ENCODE results near the gene ADGRB2.

ADGRB2 gene

GRCh38 chr1:31704271-31705079 is 59.7 kb downstream of the ADGRB2 start:
- peak in 1 of 58 donors; percentile 60 for DNase-seq

- DNase-seq = peak in 50 of 58 donors; percentile 6 to 81 (median 53)
Measured at GRCh38 chr1:31703431-31704270, 60.5 kb downstream of the ADGRB2 start, which contains the start of gene COL16A1. Gene COL16A1 (minus strand): TSS chr1:31704017. CDS start chr1:31702193, 1,824 bp downstream.

GRCh38 chr1:31702836-31703404 is 61.2 kb downstream of the ADGRB2 start:
- DNase-seq = no peak

DNA sequence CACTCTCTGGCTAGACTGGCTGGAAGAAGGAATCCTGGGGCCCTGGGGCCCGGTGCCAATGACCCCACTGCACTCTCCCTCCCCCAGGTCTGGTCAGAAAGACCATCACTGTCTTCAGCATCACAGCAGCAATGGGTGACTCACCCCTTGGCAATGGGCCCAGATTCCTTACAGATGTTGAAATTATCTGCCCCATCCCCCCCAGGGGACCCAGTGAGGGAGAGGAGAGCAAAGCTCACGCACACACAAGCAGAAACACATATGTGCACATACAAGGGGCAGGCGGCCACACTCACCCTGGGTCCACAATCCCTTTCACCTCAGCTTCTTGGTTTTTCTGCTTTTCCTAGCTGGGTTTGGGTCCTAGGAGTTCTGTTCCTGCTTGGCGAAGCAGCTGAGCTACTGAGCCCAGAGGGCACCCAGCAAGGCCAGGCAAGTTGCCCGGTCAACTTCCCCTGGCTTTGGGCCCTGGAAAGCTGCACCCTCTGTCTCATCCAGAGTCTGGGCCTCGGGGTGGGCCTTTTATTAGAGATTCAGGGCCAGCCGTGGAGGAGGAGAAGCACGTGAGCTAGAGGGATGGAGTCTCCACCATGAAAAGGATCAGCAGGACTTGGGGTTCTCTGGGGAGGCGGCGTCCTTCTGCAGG is 62.9 kb downstream of the ADGRB2 start:
- peak; percentile 31 to 97 (median 86) for DNase-seq

- DNase-seq = no peak
Measured at GRCh38 chr1:31700468-31701090, 63.6 kb downstream of the ADGRB2 start.

- no peak for DNase-seq
Measured at GRCh38 chr1:31699341-31699891, 64.7 kb downstream of the ADGRB2 start.

DNA sequence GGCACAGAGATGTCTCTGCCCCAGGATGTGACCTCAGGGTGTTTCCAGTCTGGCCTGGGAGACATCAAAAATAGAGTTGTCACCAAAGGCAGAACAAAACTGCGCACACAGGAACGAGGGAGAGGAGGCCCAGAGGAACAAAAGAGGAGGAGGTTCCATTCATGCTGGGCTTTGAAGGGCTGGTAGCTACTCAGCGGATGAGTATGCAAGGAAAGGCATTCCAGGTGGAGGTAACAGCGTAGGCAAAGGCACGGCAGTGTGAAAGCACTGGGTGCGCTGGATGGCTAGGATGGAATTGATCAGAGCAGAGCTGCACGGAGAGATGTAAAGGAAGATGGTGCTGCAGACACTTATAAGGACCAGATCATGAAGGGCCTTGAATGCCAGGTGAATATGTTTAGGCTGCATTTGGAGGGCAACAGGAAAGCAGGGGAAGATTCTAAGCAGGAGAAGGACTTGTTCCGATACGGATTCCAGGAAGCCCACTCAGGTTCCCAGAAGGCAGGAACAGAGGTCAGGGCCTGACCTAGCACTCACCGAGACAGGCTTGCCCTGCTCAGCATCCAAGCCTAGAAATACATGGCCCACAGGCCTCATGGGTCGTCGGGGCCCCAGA is 66.7 kb downstream of the ADGRB2 start:
- DNase-seq = no peak

GRCh38 chr1:31696242-31696641 is 67.9 kb downstream of the ADGRB2 start:
- peak in 56 of 58 donors; percentile 19 to 96 (median 86) for DNase-seq

GRCh38 chr1:31695327-31695726 is 68.8 kb downstream of the ADGRB2 start:
- DNase-seq = peak in 3 of 58 donors; percentile 14 to 52 (median 22)

GRCh38 chr1:31694964-31695313 is 69.2 kb downstream of the ADGRB2 start:
- DNase-seq = peak in 55 of 58 donors; percentile 19 to 93 (median 83)

GRCh38 chr1:31694069-31694963 is 69.8 kb downstream of the ADGRB2 start:
- no peak for DNase-seq

GRCh38 chr1:31693231-31693630 is 70.9 kb downstream of the ADGRB2 start:
- DNase-seq = no peak

DNA sequence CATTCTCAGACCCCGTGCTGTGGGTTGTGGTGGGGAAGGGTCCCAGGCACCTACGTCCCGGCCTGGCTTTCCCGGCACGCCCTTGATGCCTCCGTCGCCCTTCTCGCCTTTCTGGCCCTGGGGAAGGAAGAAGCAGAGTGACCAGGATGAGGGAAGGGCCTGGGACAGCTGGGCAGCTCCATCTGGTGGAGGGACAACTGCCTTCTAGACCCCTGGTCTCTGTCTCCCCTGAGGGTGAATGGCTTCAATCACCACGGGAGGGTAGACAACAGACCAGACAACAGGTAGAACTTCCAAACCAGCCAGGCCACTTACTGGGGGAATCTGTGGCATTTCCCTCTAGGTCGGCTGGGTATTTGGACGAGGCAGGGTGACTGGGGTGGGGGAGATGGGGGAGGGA is 72.2 kb downstream of the ADGRB2 start:
- DNase-seq = no peak

DNA sequence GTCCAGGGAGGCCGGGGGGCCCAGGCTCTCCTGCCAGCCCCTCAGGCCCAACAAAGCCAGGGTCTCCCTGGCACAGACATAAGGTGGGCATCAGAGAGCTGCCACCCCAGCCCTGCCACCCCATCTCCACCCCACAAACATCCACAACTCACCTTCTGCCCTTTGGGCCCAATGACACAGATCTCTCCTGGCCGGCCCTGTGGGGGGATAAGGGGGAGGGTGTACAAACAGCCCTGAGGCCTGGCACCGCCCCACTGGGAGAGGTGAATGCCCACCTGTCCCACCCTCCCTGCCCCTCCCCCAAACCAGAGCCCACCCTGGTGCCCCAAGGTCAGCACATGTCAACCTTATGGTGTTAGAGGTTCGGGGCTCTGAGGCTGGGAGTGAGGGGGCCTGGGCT is 72.7 kb downstream of the ADGRB2 start:
- no peak for DNase-seq

DNA sequence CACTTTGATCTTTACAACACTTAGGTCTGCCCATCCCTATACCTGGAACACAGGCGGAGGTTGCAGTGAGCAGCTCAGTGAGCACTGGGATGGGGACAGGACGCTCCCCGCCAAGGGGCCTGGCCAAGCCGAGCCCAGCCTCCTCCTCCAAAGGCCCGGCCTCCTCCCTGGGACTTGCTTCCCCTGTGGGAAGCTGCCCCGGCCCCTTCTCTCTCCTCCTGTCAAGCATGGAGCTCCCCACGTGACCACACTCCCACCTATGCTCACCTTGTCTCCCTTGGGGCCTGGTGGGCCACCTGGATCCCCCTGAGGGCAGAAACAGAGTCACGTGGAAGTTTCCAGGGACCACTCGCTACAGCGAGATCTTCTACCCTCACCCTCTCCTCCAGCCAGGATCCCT is 73.2 kb downstream of the ADGRB2 start:
- no peak for DNase-seq

- DNase-seq = no peak
Measured at GRCh38 chr1:31689854-31690253, 74.3 kb downstream of the ADGRB2 start.

DNA sequence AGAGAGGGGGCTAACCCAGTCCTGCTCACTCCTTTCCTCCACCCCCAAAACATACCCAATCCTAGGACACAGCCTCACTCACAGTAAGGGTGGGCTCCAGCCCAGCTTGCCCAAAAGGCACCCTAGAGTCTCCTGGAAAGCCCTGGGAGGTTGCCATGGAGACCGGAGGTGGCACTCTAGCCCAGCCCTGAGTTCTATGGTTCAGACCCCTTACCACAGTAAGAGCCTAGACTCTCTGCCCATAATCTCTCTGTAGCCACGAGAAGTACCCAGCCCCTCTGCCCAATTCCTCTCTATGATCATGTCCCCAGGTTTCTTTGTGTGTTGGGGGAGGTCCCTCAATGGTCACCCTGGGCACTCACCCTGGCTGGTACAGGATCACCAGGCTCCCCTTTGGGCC is 74.8 kb downstream of the ADGRB2 start:
- DNase-seq = no peak

DNA sequence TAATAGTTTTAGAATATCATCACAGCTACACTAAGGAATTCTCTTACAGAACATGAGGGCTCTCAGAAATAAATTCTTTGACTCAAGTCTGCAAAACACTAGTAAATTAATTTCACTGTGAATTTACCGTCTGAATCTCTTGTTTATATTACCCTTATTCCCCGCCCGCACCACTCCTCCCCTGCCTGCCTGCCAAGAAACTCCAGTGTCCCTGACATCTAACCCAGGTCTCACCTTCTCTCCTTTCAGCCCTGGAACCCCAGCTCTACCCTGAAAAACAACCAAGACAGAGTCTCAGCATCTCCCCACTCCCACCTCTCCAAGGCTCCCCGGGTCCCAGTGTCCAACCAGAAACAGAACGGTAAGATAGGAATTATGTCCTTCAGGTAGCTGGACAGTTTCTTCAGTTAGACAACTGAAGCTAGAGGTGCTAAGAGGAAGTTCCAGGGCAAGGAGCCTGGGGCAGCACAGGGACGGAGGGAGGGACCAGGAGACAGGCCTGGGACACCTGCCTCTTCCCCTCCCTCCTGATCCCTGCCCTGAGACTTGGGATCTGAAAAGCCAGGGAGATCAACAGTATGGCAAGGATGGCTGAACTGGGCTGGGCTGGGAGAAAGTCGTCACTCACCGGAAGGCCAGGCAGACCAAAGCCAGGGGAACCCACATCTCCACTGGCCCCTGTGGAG is 75.8 kb downstream of the ADGRB2 start:
- no peak for DNase-seq

Measured in anterior cingulate cortex (tissue), 58 donors.